HCT116 (cell line): Measurements from ENCODE around the gene MERTK. TPM values are rescaled to one million over a fixed set of nuclear protein-coding genes. Genes with fewer than 3 reads are reported as not detected.

Source experiments
- ATAC-seq: fragments of 200-7000 bp; cut with Tn5 transposase; 2 replicates; pipeline ENCODE4 v1.9.1; 2020; ENCODE audit warnings: mild to moderate bottlenecking, moderate library complexity
- BruUV-seq: library from RNA; stranded (reverse); fragments of 400-500 nt; replicated peaks from 2 replicates; lab custom pipeline; 2021; lab: Mats Ljungman, UMichigan
- CTCF ChIA-PET: fragments of 300-600 bp; sonication (Branson Sonifier 250); formaldehyde crosslinking; loops from one replicate; lab custom pipeline; 2021; ENCODE audit warnings: antibody characterized with exemption; lab: Charles Lee
- POLR2A ChIA-PET: fragments of 300-600, 350-600 bp; sonication (Branson Sonifier 250); formaldehyde crosslinking; loops from one replicate; lab custom pipeline; 2021; ENCODE audit warnings: antibody characterized with exemption; lab: Charles Lee
- RAD21 ChIA-PET, 2 experiments: fragments of 300-600 bp; sonication (Branson Sonifier 250); formaldehyde crosslinking; loops; one replicate each; lab custom pipeline; 2023; ENCODE audit warnings: low total read pairs in 2 of 2; ENCODE audit not compliant: uncharacterized antibody in 2 of 2, unreplicated experiment in 2 of 2, low non-redundant PET in 1 of 2; lab: Charles Lee
- DNase-seq: peaks from one replicate; pipeline ENCODE4 v3.0.0-alpha.2; 2010; ENCODE audit warnings: low read depth, low spot score
- H2AFZ ChIP-seq: fragments of 200-600 bp; shearing (Covaris generic), sonication (generic); 2 replicates; pipeline ENCODE4 v1.6.1; 2017; ENCODE audit warnings: low read depth, mixed run types, mixed read lengths, antibody characterized with exemption, low read length; ENCODE audit not compliant: poor library complexity, severe bottlenecking
- H3K27ac ChIP-seq: 2 replicates; pipeline ENCODE4 v1.5.1; 2012; ENCODE audit warnings: low read depth, low read length
- H3K27me3 ChIP-seq: fragments of 200-600 bp; sonication (generic); 2 replicates; pipeline ENCODE4 v1.6.1; 2016; ENCODE audit warnings: mixed run types, low read length, mixed read lengths; ENCODE audit not compliant: insufficient read depth
- H3K36me3 ChIP-seq, 2 experiments: fragments of 200-500 bp in 1 of 2; fragments of 200-600 bp in 1 of 2; sonication (Bioruptor generic) in 1 of 2; sonication (generic) in 1 of 2; 2 replicates each; pipeline versions ENCODE4 v1.5.1 to v1.6.1; 2014 to 2016; ENCODE audit warnings: low read length in 2 of 2, inconsistent platforms in 1 of 2, mixed read lengths in 1 of 2, mixed run types in 1 of 2; ENCODE audit not compliant: insufficient read depth in 2 of 2, control insufficient read depth in 1 of 2
- H3K4me1 ChIP-seq, 2 experiments: fragments of 200-600 bp in 1 of 2; sonication (generic) in 1 of 2; 2 replicates each; pipeline versions ENCODE4 v1.5.1 to v1.6.1; 2012 to 2017; ENCODE audit warnings: low read length in 2 of 2, inconsistent platforms in 1 of 2, mild to moderate bottlenecking in 1 of 2, mixed read lengths in 1 of 2, mixed run types in 1 of 2, moderate library complexity in 1 of 2; ENCODE audit not compliant: insufficient read depth in 2 of 2, control insufficient read depth in 1 of 2
- H3K4me2 ChIP-seq: fragments of 200-600 bp; sonication (generic); 2 replicates; pipeline ENCODE4 v1.6.1; 2017; ENCODE audit warnings: mixed run types, low read length, mixed read lengths
- H3K4me3 ChIP-seq, 2 experiments: fragments of 200-600 bp in 1 of 2; sonication (generic) in 1 of 2; replicated peaks in 1 of 2; 2 replicates each; pipeline ENCODE4 v1.5.1; 2011 to 2016; ENCODE audit warnings: low read length in 2 of 2, control low read depth in 1 of 2, low read depth in 1 of 2, mild to moderate bottlenecking in 1 of 2, mixed read lengths in 1 of 2, mixed run types in 1 of 2
- H3K79me2 ChIP-seq: fragments of 200-600 bp; sonication (generic); 2 replicates; pipeline ENCODE4 v1.6.1; 2017; ENCODE audit warnings: mild to moderate bottlenecking, mixed run types, low read length, moderate library complexity, mixed read lengths; ENCODE audit not compliant: insufficient read depth
- H3K9ac ChIP-seq: fragments of 200-600 bp; sonication (generic); 2 replicates; pipeline ENCODE4 v1.6.1; 2016; ENCODE audit warnings: low read length, mixed read lengths
- H3K9me2 ChIP-seq: fragments of 200-600 bp; sonication (generic), shearing (Covaris generic); 2 replicates; pipeline ENCODE4 v1.6.1; 2017; ENCODE audit warnings: mixed run types, mild to moderate bottlenecking, moderate library complexity; ENCODE audit not compliant: insufficient read depth
- H3K9me3 ChIP-seq, 2 experiments: fragments of 200-500 bp in 1 of 2; fragments of 200-600 bp in 1 of 2; sonication (Bioruptor generic) in 1 of 2; sonication (generic) in 1 of 2; 2 replicates each; pipeline ENCODE4 v1.6.1; 2014 to 2017; ENCODE audit warnings: low read length in 2 of 2, mixed read lengths in 2 of 2, inconsistent platforms in 1 of 2, low read depth in 1 of 2, mild to moderate bottlenecking in 1 of 2, mixed run types in 1 of 2, moderate library complexity in 1 of 2; ENCODE audit not compliant: control insufficient read depth in 1 of 2, insufficient read depth in 1 of 2
- H4K20me1 ChIP-seq: fragments of 200-600 bp; sonication (generic), shearing (Covaris generic); 2 replicates; pipeline ENCODE4 v1.6.1; 2017; ENCODE audit warnings: mixed run types, mild to moderate bottlenecking, moderate library complexity; ENCODE audit not compliant: insufficient read depth
- CBX3 ChIP-seq: IDR thresholded peaks from 2 replicates; pipeline ENCODE4 v1.6.1; 2012; ENCODE audit warnings: low read depth
- CTCF ChIP-seq, 3 experiments: fragments of 200-600 bp in 1 of 3; sonication (generic) in 1 of 3; IDR thresholded peaks in 2 of 3; conservative IDR thresholded peaks in 1 of 3; 2 replicates each; pipeline ENCODE4 v1.5.1; 2012 to 2017; ENCODE audit warnings: low read depth in 2 of 3, low read length in 2 of 3, antibody characterized with exemption in 1 of 3, borderline replicate concordance in 1 of 3, control low read depth in 1 of 3, mild to moderate bottlenecking in 1 of 3, mixed read lengths in 1 of 3, mixed run types in 1 of 3, moderate library complexity in 1 of 3; ENCODE audit not compliant: insufficient read depth in 1 of 3
- EGR1 ChIP-seq: IDR thresholded peaks from 2 replicates; pipeline ENCODE4 v1.6.1; 2012; ENCODE audit warnings: low read depth
- ELF1 ChIP-seq: IDR thresholded peaks from 2 replicates; pipeline ENCODE4 v1.6.1; 2012; ENCODE audit warnings: low read depth, borderline replicate concordance
- JUND ChIP-seq: IDR thresholded peaks from 2 replicates; pipeline ENCODE4 v1.6.1; 2012
- POLR2A ChIP-seq: IDR thresholded peaks from 2 replicates; pipeline ENCODE4 v1.7.0; 2011; ENCODE audit warnings: borderline replicate concordance; ENCODE audit not compliant: insufficient read depth, insufficient read length; ENCODE audit errors: extremely low read depth
- POLR2AphosphoS5 ChIP-seq: IDR thresholded peaks from 2 replicates; pipeline ENCODE4 v1.6.1; 2011; ENCODE audit warnings: mild to moderate bottlenecking, low read depth, low read length, moderate library complexity
- RAD21 ChIP-seq: IDR thresholded peaks from 2 replicates; pipeline ENCODE4 v1.6.1; 2012; ENCODE audit warnings: low read depth, mild to moderate bottlenecking
- REST ChIP-seq: IDR thresholded peaks from 2 replicates; pipeline ENCODE4 v1.6.1; 2012; ENCODE audit warnings: low read depth
- SP1 ChIP-seq: IDR thresholded peaks from 2 replicates; pipeline ENCODE4 v1.6.1; 2012; ENCODE audit warnings: low read depth
- TCF7L2 ChIP-seq: IDR thresholded peaks from 2 replicates; pipeline ENCODE4 v1.7.0; 2011; ENCODE audit warnings: borderline replicate concordance, inconsistent platforms; ENCODE audit not compliant: insufficient read depth, insufficient read length; ENCODE audit errors: extremely low read depth
- ZBTB33 ChIP-seq: IDR thresholded peaks from 2 replicates; pipeline ENCODE4 v1.6.1; 2011; ENCODE audit warnings: mild to moderate bottlenecking, low read length, moderate library complexity; ENCODE audit not compliant: insufficient replicate concordance; ENCODE audit errors: extremely low read depth
- intact Hi-C: fragments of 100-400 bp; cut with micrococcal nuclease; formaldehyde crosslinking; loops from 2 replicates; pipeline ENCODE4 v1.10.0; 2022
- total RNA-seq: library from RNA; stranded (reverse); gene quantifications from one replicate; pipeline ENCODE4 v1.2.1, GENCODE V29; 2021; ENCODE audit not compliant: unreplicated experiment

The MERTK gene
- total RNA-seq, 1 experiment from 2014 or later = 5.7 TPM

- no peak overlapping the region for H3K4me2 ChIP-seq
- H3K9me3 ChIP-seq = no peaks in the 10 kb centered on the region
- no peaks in the 10 kb centered on the region for H3K79me2 ChIP-seq
- no peak overlapping the region for H3K9ac ChIP-seq
- no peaks in the 10 kb centered on the region for H4K20me1 ChIP-seq
- no peaks in the 10 kb centered on the region for H3K27me3 ChIP-seq
- ATAC-seq (no peak), DNase-seq (no peak)
- no peak overlapping the region for H2AFZ ChIP-seq
- ChIA-PET CTCF (no interaction called here), RAD21 (no interaction called here), POLR2A (no interaction called here)
- no peaks in the 10 kb centered on the region for H3K4me1 ChIP-seq
- intact Hi-C loops = no loop called here
- BruUV-seq = no TSS peak
- no peak overlapping the region for H3K4me3 ChIP-seq
- TF ChIP-seq JUND = no peak
- TF ChIP-seq SP1 = no peak
- TF ChIP-seq EGR1 = no peak
- no peak for TF ChIP-seq TCF7L2
- H3K27ac ChIP-seq = no peak overlapping the region
- no peaks in the 10 kb centered on the region for H3K36me3 ChIP-seq
- no peaks in the 10 kb centered on the region for H3K9me2 ChIP-seq
These were observed 102.2 kb downstream of the MERTK start for GRCh38 chr2:112000399-112001135.

- Histone ChIP-seq H3K79me2 (no peaks in the 10 kb centered on the region), H3K9me3 (no peaks in the 10 kb centered on the region), H3K4me2 (no peak overlapping the region), H3K4me1 (no peaks in the 10 kb centered on the region), H4K20me1 (no peaks in the 10 kb centered on the region), H3K9ac (no peak overlapping the region), H2AFZ (no peak overlapping the region), H3K36me3 (no peaks in the 10 kb centered on the region), H3K4me3 (no peak overlapping the region), H3K27me3 (no peaks in the 10 kb centered on the region), H3K27ac (no peak overlapping the region), H3K9me2 (no peaks in the 10 kb centered on the region)
- BruUV-seq = no TSS peak
- ATAC-seq (no peak), DNase-seq (no peak)
- intact Hi-C loops = no loop called here
- POLR2A ChIA-PET = no interaction called here
- CTCF ChIA-PET = no interaction called here
- RAD21 ChIA-PET = no interaction called here
- no peak for TF ChIP-seq JUND
- no peak for TF ChIP-seq POLR2A
- TF ChIP-seq REST = no peak
- no peak for TF ChIP-seq ZBTB33
- no peak for TF ChIP-seq CTCF (IDR thresholded peaks at IDR 0.05 in 2 of 3, conservative IDR thresholded peaks at IDR 0.05 in 1 of 3; ENCODE audit: borderline replicate concordance in 1 of 3, insufficient read depth in 1 of 3, low read depth in 2 of 3, low read length in 2 of 3)
- TF ChIP-seq ELF1 = no peak
- no peak for TF ChIP-seq EGR1
- TF ChIP-seq POLR2AphosphoS5 = no peak
- TF ChIP-seq CBX3 = no peak
- TF ChIP-seq RAD21 = no peak
These were observed 102.8 kb downstream of the MERTK start for GRCh38 chr2:112001136-112001715.
